ENCODE data around the gene BTNL9.

DNA sequence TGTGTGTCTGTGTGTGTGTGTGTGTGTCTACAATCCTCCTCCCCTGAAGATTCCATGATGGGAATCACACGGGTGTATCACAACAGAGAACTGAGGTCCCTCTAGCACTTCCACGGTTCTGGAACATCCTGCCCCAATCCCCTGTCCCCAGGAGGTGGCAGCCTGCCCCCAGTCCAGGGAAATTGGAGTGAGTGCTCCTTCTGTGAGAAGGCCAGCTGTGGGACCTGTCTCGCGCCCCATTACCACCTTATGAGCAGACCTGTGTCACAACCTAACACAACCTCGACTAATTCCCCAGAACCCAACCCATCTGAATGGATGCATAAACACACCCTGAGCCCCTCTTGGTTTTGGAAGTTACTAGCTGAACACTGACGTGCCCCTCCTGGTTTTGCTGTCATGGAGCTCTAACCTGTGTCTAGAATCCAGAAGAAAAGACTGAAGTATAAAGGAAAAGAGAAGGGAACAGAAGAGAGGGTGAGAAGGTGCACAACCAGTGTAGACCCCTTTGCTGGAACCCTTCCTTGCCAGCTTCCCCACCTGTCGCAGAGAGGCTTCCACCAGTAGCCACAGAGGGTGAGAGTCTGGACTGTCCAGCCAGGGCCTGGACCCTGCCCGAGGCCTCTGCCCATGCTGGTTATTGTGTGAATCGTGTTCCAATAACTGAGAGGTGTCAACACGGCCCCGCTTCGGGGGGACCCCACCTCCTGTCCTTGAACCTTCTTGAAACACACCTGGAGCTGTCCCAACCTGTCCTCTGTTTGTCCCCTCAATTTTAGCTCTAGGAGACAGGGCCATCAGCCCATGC lies 3.4 kb downstream of the BTNL9 start:
- TF ChIP-seq CTCF (IDR thresholded peaks at IDR 0.05), result no peak
- no peak for TF ChIP-seq POLR2A (IDR thresholded peaks at IDR 0.05)
- TF ChIP-seq POLR2AphosphoS5 (IDR thresholded peaks at IDR 0.05), result no peak
- TF ChIP-seq EP300 (IDR thresholded peaks at IDR 0.05), result no peak
